GM12878 (cell line): ENCODE data around the gene DDX27. TPM values are rescaled to one million over a fixed set of nuclear protein-coding genes. Genes with fewer than 3 reads are reported as not detected.

Source experiments
- BCL11A ChIP-seq: IDR thresholded peaks from 2 replicates; pipeline ENCODE4 v1.6.1; 2011; ENCODE audit warnings: low read depth, low read length
- BHLHE40 ChIP-seq, 2 experiments: fragments of 450-650 bp in 1 of 2; IDR thresholded peaks; 2 replicates each; pipeline ENCODE4 v1.6.1; 2011 to 2017; ENCODE audit warnings: low read depth in 2 of 2, borderline replicate concordance in 1 of 2, improper control_type of control experiment in 1 of 2, low read length in 1 of 2, mild to moderate bottlenecking in 1 of 2
- ESRRA ChIP-seq: IDR thresholded peaks from 2 replicates; pipeline ENCODE4 v1.6.1; 2012; ENCODE audit warnings: mild to moderate bottlenecking, low read length, improper control_type of control experiment
- ETV6 ChIP-seq, 2 experiments: fragments of 450-650 bp in 1 of 2; IDR thresholded peaks in 1 of 2; conservative IDR thresholded peaks in 1 of 2; 2 replicates each; pipeline ENCODE4 v1.6.1; 2014; ENCODE audit warnings: antibody characterized with exemption in 1 of 2, borderline replicate concordance in 1 of 2, low read depth in 1 of 2, mild to moderate bottlenecking in 1 of 2, moderate library complexity in 1 of 2
- EZH2 ChIP-seq: IDR thresholded peaks from 2 replicates; pipeline ENCODE4 v1.6.1; 2012; ENCODE audit warnings: low read depth, mild to moderate bottlenecking, control low read depth, inconsistent platforms, low read length, borderline replicate concordance; ENCODE audit not compliant: control insufficient read depth
- HDAC6 ChIP-seq: fragments of 200-600 bp; sonication (generic); IDR thresholded peaks from one replicate; pipeline ENCODE4 v1.8.0; 2017; ENCODE audit warnings: antibody characterized with exemption; ENCODE audit not compliant: unreplicated experiment
- LARP7 ChIP-seq: fragments of 450-650 bp; IDR thresholded peaks from 2 replicates; pipeline ENCODE4 v1.6.1; 2017; ENCODE audit warnings: mild to moderate bottlenecking
- MEF2B ChIP-seq: fragments of 450-650 bp; IDR thresholded peaks from 2 replicates; pipeline ENCODE4 v1.6.1; 2018; ENCODE audit warnings: mild to moderate bottlenecking, moderate library complexity; ENCODE audit not compliant: partially characterized antibody, poor library complexity, severe bottlenecking
- NBN ChIP-seq: fragments of 450-650 bp; IDR thresholded peaks from 2 replicates; pipeline ENCODE4 v1.6.1; 2016
- NR2C1 ChIP-seq: fragments of 450-650 bp; IDR thresholded peaks from 2 replicates; pipeline ENCODE4 v1.6.1; 2017; ENCODE audit warnings: antibody characterized with exemption, mild to moderate bottlenecking, moderate library complexity
- NRF1 ChIP-seq: conservative IDR thresholded peaks from 2 replicates; pipeline ENCODE4 v1.6.1; 2011; ENCODE audit warnings: mild to moderate bottlenecking, low read depth, low read length, improper control_type of control experiment
- POLR2A ChIP-seq: IDR thresholded peaks from 2 replicates; pipeline ENCODE4 v1.6.1; 2011; ENCODE audit warnings: low read depth, mild to moderate bottlenecking, low read length
- RBBP5 ChIP-seq: fragments of 200-600 bp; sonication (generic); conservative IDR thresholded peaks from 2 replicates; pipeline ENCODE4 v1.6.1; 2016
- RELA ChIP-seq: fragments of 450-650 bp; IDR thresholded peaks from 2 replicates; pipeline ENCODE4 v1.8.0; 2014; ENCODE audit warnings: borderline replicate concordance; ENCODE audit not compliant: partially characterized antibody
- SIN3A ChIP-seq: IDR thresholded peaks from 2 replicates; pipeline ENCODE4 v1.6.1; 2012; ENCODE audit warnings: low read depth, low read length, improper control_type of control experiment
- ZNF217 ChIP-seq: fragments of 450-650 bp; IDR thresholded peaks from 2 replicates; pipeline ENCODE4 v1.6.1; 2017; ENCODE audit warnings: antibody characterized with exemption, mild to moderate bottlenecking
- ZNF622 ChIP-seq: fragments of 450-650 bp; IDR thresholded peaks from 2 replicates; pipeline ENCODE4 v1.6.1; 2017; ENCODE audit warnings: mild to moderate bottlenecking, inconsistent platforms
- polyA plus RNA-seq, 11 experiments: library from polyadenylated mRNA; depleted of rRNA in 4 of 11; unstranded in 6 of 11; stranded (reverse) in 5 of 11; fragments of >200 nt; fragmentation: Nextera tagmentation in 4 of 11; fragmentation: Illumina TruSeq in 1 of 11; extraction: Ambion mirVana in 4 of 11; extraction: Trizol in 1 of 11; gene quantifications; 1 replicate in 1 of 11; 2 replicates in 10 of 11; pipeline versions ENCODE4 v1.2.1 to v1.2.3, GENCODE V29; 2011 to 2016; ENCODE audit warnings: inconsistent platforms in 2 of 11, missing spikeins in 2 of 11, low read depth in 1 of 11
- total RNA-seq, 4 experiments: library from RNA; depleted of rRNA in 3 of 4; stranded (reverse); fragments of >200 nt in 3 of 4; fragmentation: Illumina TruSeq in 1 of 4; extraction: Trizol in 1 of 4; gene quantifications; 2 replicates each; pipeline versions ENCODE4 v1.2.1 to v1.2.3, GENCODE V29; 2013 to 2021
- TF ChIP-seq, protein P1 (sequence below): fragments of 450-650 bp; formaldehyde crosslinking; IDR thresholded peaks from 2 replicates; pipeline ENCODE4 v1.4.0; 2020; ENCODE audit warnings: mild to moderate bottlenecking, moderate library complexity
- TF ChIP-seq, protein P2 (sequence below): fragments of 450-650 bp; IDR thresholded peaks from 2 replicates; pipeline ENCODE4 v1.6.1; 2016; ENCODE audit warnings: mild to moderate bottlenecking, moderate library complexity, borderline replicate concordance
- TF ChIP-seq, protein P3 (sequence below): IDR thresholded peaks from 2 replicates; pipeline ENCODE4 v1.6.1; 2012; ENCODE audit warnings: low read depth, low read length, improper control_type of control experiment
- TF ChIP-seq, protein P4 (sequence below): IDR thresholded peaks from 2 replicates; pipeline ENCODE4 v1.6.1; 2011; ENCODE audit warnings: borderline replicate concordance, low read depth, mild to moderate bottlenecking, moderate library complexity, mixed read lengths, low read length; ENCODE audit not compliant: insufficient read depth; ENCODE audit errors: extremely low read length

The DDX27 gene
- total and polyA plus RNA-seq, 10 of the 15 experiments (the other 5 are each of a cell fraction or from before 2014, with no cell fraction given): 19.8 to 78.8 (median 54.9) TPM

DNA sequence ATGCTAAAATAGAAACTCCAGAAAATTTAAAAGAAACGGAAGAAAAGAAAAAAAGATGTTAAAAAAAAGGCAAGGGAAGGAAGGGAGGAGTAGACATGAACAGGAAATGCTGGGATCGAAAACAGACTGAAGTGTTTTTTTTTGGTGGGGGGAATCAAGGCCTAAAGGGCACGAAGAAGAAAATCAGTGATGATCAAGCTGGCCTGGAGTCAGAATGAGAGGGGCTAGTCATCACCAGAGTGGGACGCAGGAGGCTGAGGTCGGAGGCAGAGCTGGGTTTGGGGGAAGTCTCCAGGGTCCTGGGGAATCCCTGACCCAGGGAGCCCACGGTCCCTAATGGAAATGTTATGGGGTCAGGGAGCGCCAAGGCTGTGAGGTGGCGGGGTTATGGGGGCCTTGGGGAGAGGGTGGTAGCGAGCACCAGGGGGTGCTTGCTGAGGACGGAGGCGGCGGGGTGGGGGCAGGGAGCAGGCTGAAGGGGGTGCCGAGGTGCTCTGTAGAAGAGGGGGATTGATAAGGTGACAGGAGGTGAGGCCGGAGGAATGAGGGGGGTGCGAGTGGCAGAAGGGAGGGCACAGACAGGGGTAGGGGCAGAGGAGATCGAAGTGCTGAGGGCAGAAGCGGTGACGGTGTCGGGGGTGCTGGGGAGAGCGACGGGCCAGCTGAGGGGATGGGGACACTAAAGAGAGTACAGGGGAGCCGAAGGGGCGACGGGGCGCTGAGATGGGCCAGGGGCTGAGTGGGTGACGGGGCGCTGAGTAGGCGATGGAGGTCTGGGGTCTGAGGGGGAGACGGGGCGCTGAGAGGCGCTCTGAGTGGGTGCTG lies 58.0 kb downstream of the DDX27 start (continued):
- TF ChIP-seq, protein P1, sequence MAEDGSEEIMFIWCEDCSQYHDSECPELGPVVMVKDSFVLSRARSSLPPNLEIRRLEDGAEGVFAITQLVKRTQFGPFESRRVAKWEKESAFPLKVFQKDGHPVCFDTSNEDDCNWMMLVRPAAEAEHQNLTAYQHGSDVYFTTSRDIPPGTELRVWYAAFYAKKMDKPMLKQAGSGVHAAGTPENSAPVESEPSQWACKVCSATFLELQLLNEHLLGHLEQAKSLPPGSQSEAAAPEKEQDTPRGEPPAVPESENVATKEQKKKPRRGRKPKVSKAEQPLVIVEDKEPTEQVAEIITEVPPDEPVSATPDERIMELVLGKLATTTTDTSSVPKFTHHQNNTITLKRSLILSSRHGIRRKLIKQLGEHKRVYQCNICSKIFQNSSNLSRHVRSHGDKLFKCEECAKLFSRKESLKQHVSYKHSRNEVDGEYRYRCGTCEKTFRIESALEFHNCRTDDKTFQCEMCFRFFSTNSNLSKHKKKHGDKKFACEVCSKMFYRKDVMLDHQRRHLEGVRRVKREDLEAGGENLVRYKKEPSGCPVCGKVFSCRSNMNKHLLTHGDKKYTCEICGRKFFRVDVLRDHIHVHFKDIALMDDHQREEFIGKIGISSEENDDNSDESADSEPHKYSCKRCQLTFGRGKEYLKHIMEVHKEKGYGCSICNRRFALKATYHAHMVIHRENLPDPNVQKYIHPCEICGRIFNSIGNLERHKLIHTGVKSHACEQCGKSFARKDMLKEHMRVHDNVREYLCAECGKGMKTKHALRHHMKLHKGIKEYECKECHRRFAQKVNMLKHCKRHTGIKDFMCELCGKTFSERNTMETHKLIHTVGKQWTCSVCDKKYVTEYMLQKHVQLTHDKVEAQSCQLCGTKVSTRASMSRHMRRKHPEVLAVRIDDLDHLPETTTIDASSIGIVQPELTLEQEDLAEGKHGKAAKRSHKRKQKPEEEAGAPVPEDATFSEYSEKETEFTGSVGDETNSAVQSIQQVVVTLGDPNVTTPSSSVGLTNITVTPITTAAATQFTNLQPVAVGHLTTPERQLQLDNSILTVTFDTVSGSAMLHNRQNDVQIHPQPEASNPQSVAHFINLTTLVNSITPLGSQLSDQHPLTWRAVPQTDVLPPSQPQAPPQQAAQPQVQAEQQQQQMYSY: no peak
- TF ChIP-seq EZH2 (no peak), ZNF622 (no peak), HDAC6 (no peak), BCL11A (peak; percentile 47; the same call in 1 of the 2 replicates), NBN (peak; percentile 73), ZNF217 (no peak), NR2C1 (no peak), POLR2A (0 out of 2 replicates have a peak, but pooled peaks have one; percentile 31), RBBP5 (no peak), LARP7 (no peak), BHLHE40 (IDR thresholded peaks at IDR 0.05; ENCODE audit: borderline replicate concordance in 1 of 2, low read depth in 2 of 2, low read length in 1 of 2) (0 out of 4 replicates have a peak, but pooled peaks of 1 of the 2 experiments have one; percentile 12), ESRRA (no peak), RELA (no peak), NRF1 (no peak), SIN3A (no peak), MEF2B (no peak), ETV6 (conservative IDR thresholded peaks at IDR 0.05 in 1 of 2, IDR thresholded peaks at IDR 0.05 in 1 of 2; ENCODE audit: borderline replicate concordance in 1 of 2, low read depth in 1 of 2) (0 out of 4 replicates have a peak, but pooled peaks of 1 of the 2 experiments have one; percentile 49)
- TF ChIP-seq, protein P2, sequence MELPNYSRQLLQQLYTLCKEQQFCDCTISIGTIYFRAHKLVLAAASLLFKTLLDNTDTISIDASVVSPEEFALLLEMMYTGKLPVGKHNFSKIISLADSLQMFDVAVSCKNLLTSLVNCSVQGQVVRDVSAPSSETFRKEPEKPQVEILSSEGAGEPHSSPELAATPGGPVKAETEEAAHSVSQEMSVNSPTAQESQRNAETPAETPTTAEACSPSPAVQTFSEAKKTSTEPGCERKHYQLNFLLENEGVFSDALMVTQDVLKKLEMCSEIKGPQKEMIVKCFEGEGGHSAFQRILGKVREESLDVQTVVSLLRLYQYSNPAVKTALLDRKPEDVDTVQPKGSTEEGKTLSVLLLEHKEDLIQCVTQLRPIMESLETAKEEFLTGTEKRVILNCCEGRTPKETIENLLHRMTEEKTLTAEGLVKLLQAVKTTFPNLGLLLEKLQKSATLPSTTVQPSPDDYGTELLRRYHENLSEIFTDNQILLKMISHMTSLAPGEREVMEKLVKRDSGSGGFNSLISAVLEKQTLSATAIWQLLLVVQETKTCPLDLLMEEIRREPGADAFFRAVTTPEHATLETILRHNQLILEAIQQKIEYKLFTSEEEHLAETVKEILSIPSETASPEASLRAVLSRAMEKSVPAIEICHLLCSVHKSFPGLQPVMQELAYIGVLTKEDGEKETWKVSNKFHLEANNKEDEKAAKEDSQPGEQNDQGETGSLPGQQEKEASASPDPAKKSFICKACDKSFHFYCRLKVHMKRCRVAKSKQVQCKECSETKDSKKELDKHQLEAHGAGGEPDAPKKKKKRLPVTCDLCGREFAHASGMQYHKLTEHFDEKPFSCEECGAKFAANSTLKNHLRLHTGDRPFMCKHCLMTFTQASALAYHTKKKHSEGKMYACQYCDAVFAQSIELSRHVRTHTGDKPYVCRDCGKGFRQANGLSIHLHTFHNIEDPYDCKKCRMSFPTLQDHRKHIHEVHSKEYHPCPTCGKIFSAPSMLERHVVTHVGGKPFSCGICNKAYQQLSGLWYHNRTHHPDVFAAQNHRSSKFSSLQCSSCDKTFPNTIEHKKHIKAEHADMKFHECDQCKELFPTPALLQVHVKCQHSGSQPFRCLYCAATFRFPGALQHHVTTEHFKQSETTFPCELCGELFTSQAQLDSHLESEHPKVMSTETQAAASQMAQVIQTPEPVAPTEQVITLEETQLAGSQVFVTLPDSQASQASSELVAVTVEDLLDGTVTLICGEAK: no peak
- TF ChIP-seq, protein P3, sequence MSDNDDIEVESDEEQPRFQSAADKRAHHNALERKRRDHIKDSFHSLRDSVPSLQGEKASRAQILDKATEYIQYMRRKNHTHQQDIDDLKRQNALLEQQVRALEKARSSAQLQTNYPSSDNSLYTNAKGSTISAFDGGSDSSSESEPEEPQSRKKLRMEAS: no peak
- TF ChIP-seq, protein P4, sequence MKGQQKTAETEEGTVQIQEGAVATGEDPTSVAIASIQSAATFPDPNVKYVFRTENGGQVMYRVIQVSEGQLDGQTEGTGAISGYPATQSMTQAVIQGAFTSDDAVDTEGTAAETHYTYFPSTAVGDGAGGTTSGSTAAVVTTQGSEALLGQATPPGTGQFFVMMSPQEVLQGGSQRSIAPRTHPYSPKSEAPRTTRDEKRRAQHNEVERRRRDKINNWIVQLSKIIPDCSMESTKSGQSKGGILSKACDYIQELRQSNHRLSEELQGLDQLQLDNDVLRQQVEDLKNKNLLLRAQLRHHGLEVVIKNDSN: no peak
